H1 (cell line): ENCODE measurements around the gene FGGY. TPM values are rescaled to one million over a fixed set of nuclear protein-coding genes. Genes with fewer than 3 reads are reported as not detected.

Experiments
- CTCF ChIA-PET: fragments of 300-600 bp; sonication (Branson Sonifier 250); formaldehyde crosslinking; loops from one replicate; lab custom pipeline; 2021; ENCODE audit not compliant: partially characterized antibody; lab: Charles Lee
- POLR2A ChIA-PET: fragments of 300-600 bp; sonication (Branson Sonifier 250); formaldehyde crosslinking; loops from one replicate; lab custom pipeline; 2021; ENCODE audit warnings: inconsistent platforms; ENCODE audit not compliant: partially characterized antibody; lab: Charles Lee
- DNase-seq, 2 experiments: peaks; one replicate each; pipeline versions ENCODE4 v3.0.0 to v3.0.0-alpha.2; 2010 to 2022; ENCODE audit warnings: low spot score in 2 of 2, low read depth in 1 of 2, mixed read lengths in 1 of 2
- FAIRE-seq: peaks from 2 replicates; lab custom pipeline; 2011; peaks lifted over from hg19 to GRCh38; lab: Jason Lieb, UNC
- H2AFZ ChIP-seq: 2 replicates; pipeline ENCODE4 v1.8.1; 2012; ENCODE audit warnings: low read length, inconsistent platforms
- H2AK5ac ChIP-seq: 2 replicates; pipeline ENCODE4 v1.6.1; 2013; ENCODE audit warnings: low read depth, low read length
- H2BK120ac ChIP-seq: replicated peaks from 2 replicates; pipeline ENCODE3; 2013; ENCODE audit warnings: low read depth, low read length, inconsistent platforms
- H2BK12ac ChIP-seq: 2 replicates; pipeline ENCODE4 v1.6.1; 2013; ENCODE audit warnings: low read depth, low read length
- H2BK15ac ChIP-seq: 2 replicates; pipeline ENCODE4 v1.6.1; 2013; ENCODE audit warnings: low read length
- H2BK20ac ChIP-seq: 2 replicates; pipeline ENCODE4 v1.6.1; 2013; ENCODE audit warnings: low read length
- H2BK5ac ChIP-seq: 2 replicates; pipeline ENCODE4 v1.6.1; 2013; ENCODE audit warnings: low read depth, low read length
- H3K14ac ChIP-seq: 2 replicates; pipeline ENCODE4 v1.6.1; 2013; ENCODE audit warnings: inconsistent platforms; ENCODE audit not compliant: insufficient read length
- H3K18ac ChIP-seq: 2 replicates; pipeline ENCODE4 v1.6.1; 2013; ENCODE audit warnings: low read length; ENCODE audit errors: extremely low read depth
- H3K23ac ChIP-seq: 2 replicates; pipeline ENCODE4 v1.6.1; 2013; ENCODE audit warnings: inconsistent platforms; ENCODE audit not compliant: insufficient read length
- H3K23me2 ChIP-seq: 2 replicates; pipeline ENCODE4 v1.6.1; 2013; ENCODE audit warnings: low read depth, low read length
- H3K27ac ChIP-seq: 2 replicates; pipeline ENCODE4 v1.6.1; 2011; ENCODE audit warnings: low read depth, low read length, inconsistent platforms
- H3K27me3 ChIP-seq, 4 experiments: replicated peaks in 1 of 4; 1 replicate in 1 of 4; 2 replicates in 3 of 4; pipeline versions ENCODE4 v1.6.1 to v1.8.1; 2011 to 2013; ENCODE audit warnings: low read length in 3 of 4, mild to moderate bottlenecking in 3 of 4, inconsistent platforms in 2 of 4, mixed read lengths in 2 of 4, moderate library complexity in 1 of 4; ENCODE audit not compliant: control insufficient read depth in 3 of 4, insufficient read depth in 3 of 4; ENCODE audit errors: extremely low read depth in 1 of 4
- H3K36me3 ChIP-seq, 4 experiments: 2 replicates each; pipeline versions ENCODE4 v1.6.1 to v1.8.1; 2011 to 2013; ENCODE audit warnings: mild to moderate bottlenecking in 4 of 4, low read length in 3 of 4, moderate library complexity in 2 of 4, control low read depth in 1 of 4, inconsistent platforms in 1 of 4; ENCODE audit not compliant: insufficient read depth in 4 of 4, control insufficient read depth in 2 of 4
- H3K4ac ChIP-seq: replicated peaks from 2 replicates; pipeline ENCODE3; 2013; ENCODE audit warnings: low read length, low read depth, mixed read lengths, inconsistent platforms; ENCODE audit not compliant: insufficient read length
- H3K4me1 ChIP-seq, 4 experiments: replicated peaks in 1 of 4; 1 replicate in 1 of 4; 2 replicates in 3 of 4; pipeline versions ENCODE4 v1.6.1 to v1.8.1; 2011 to 2013; ENCODE audit warnings: low read length in 3 of 4, inconsistent platforms in 2 of 4, mixed read lengths in 1 of 4; ENCODE audit not compliant: insufficient read depth in 4 of 4, control insufficient read depth in 3 of 4
- H3K4me2 ChIP-seq, 2 experiments: 2 replicates each; pipeline versions ENCODE4 v1.6.1 to v1.8.1; 2011 to 2013; ENCODE audit warnings: low read depth in 2 of 2, low read length in 2 of 2, control low read depth in 1 of 2, inconsistent platforms in 1 of 2, mild to moderate bottlenecking in 1 of 2; ENCODE audit not compliant: insufficient read depth in 1 of 2
- H3K4me3 ChIP-seq, 4 experiments: fragments of 200-600, 300-600 bp in 1 of 4; sonication (generic), shearing (Covaris generic), sonication (Bioruptor Twin) in 1 of 4; 2 replicates each; pipeline versions ENCODE4 v1.5.1 to v1.8.1; 2011 to 2016; ENCODE audit warnings: low read length in 4 of 4, low read depth in 3 of 4, control low read depth in 2 of 4, inconsistent platforms in 2 of 4, mild to moderate bottlenecking in 2 of 4, mixed read lengths in 1 of 4, moderate library complexity in 1 of 4; ENCODE audit not compliant: insufficient read depth in 2 of 4; ENCODE audit errors: extremely low read depth in 1 of 4
- H3K56ac ChIP-seq: replicated peaks from 2 replicates; pipeline ENCODE3; 2013; ENCODE audit warnings: low read depth, mild to moderate bottlenecking, mixed read lengths, low read length, inconsistent platforms; ENCODE audit not compliant: insufficient read length
- H3K79me1 ChIP-seq: 2 replicates; pipeline ENCODE4 v1.6.1; 2013; ENCODE audit warnings: low read depth, low read length, control low read depth
- H3K79me2 ChIP-seq, 2 experiments: 2 replicates each; pipeline versions ENCODE4 v1.6.1 to v1.8.1; 2012 to 2013; ENCODE audit warnings: low read length in 2 of 2, mild to moderate bottlenecking in 2 of 2, inconsistent platforms in 1 of 2; ENCODE audit not compliant: insufficient read depth in 2 of 2, control insufficient read depth in 1 of 2
- H3K9ac ChIP-seq, 4 experiments: replicated peaks in 1 of 4; 1 replicate in 1 of 4; 2 replicates in 3 of 4; pipeline versions ENCODE4 v1.6.1 to v1.8.1; 2011 to 2013; ENCODE audit warnings: low read depth in 3 of 4, low read length in 3 of 4, control low read depth in 2 of 4, mild to moderate bottlenecking in 2 of 4, moderate library complexity in 2 of 4, inconsistent platforms in 1 of 4; ENCODE audit errors: extremely low read depth in 1 of 4
- H3K9me3 ChIP-seq, 2 experiments: 2 replicates each; pipeline versions ENCODE4 v1.6.1 to v1.8.1; 2012 to 2013; ENCODE audit warnings: mild to moderate bottlenecking in 2 of 2, moderate library complexity in 2 of 2, control low read depth in 1 of 2, inconsistent platforms in 1 of 2, low read depth in 1 of 2, low read length in 1 of 2, mixed read lengths in 1 of 2; ENCODE audit not compliant: insufficient read depth in 2 of 2
- H4K20me1 ChIP-seq, 2 experiments: replicated peaks in 1 of 2; 2 replicates each; pipeline versions ENCODE3 to v1.8.1; 2011 to 2013; ENCODE audit warnings: inconsistent platforms in 2 of 2, low read length in 2 of 2, mild to moderate bottlenecking in 1 of 2; ENCODE audit not compliant: insufficient read depth in 2 of 2, control insufficient read depth in 1 of 2
- H4K5ac ChIP-seq: 2 replicates; pipeline ENCODE4 v1.6.1; 2013; ENCODE audit warnings: low read length, low read depth, mixed read lengths, inconsistent platforms; ENCODE audit not compliant: insufficient read length
- H4K8ac ChIP-seq: 2 replicates; pipeline ENCODE4 v1.8.0; 2013; ENCODE audit warnings: mild to moderate bottlenecking, moderate library complexity, low read length, inconsistent platforms; ENCODE audit not compliant: insufficient read depth; ENCODE audit errors: extremely low read depth
- H4K91ac ChIP-seq: replicated peaks from 2 replicates; pipeline ENCODE3; 2013; ENCODE audit warnings: low read length, mixed read lengths, inconsistent platforms; ENCODE audit not compliant: insufficient read length
- CBX8 ChIP-seq: fragments of 300-800, 300-1000 bp; sonication (generic); IDR thresholded peaks from 2 replicates; pipeline ENCODE4 v1.7.1; 2016; ENCODE audit warnings: low read depth, low read length, borderline replicate concordance
- EGR1 ChIP-seq: IDR thresholded peaks from 2 replicates; pipeline ENCODE4 v1.6.1; 2011; ENCODE audit warnings: low read depth, low read length, borderline replicate concordance
- KDM4A ChIP-seq: IDR thresholded peaks from one replicate; pipeline ENCODE4 v1.7.1; 2012; ENCODE audit warnings: low read depth, mild to moderate bottlenecking, moderate library complexity, low read length, inconsistent platforms; ENCODE audit not compliant: severe bottlenecking
- RAD21 ChIP-seq, 2 experiments: IDR thresholded peaks in 1 of 2; conservative IDR thresholded peaks in 1 of 2; 2 replicates each; pipeline ENCODE4 v1.6.1; 2011; ENCODE audit warnings: low read depth in 2 of 2, low read length in 2 of 2, improper control_type of control experiment in 1 of 2, inconsistent platforms in 1 of 2, mild to moderate bottlenecking in 1 of 2, moderate library complexity in 1 of 2
- SP2 ChIP-seq: IDR thresholded peaks from 2 replicates; pipeline ENCODE4 v1.6.1; 2012; ENCODE audit warnings: mild to moderate bottlenecking, low read length, inconsistent platforms
- TBP ChIP-seq: IDR thresholded peaks from 2 replicates; pipeline ENCODE4 v1.6.1; 2011; ENCODE audit warnings: low read depth, low read length, improper control_type of control experiment
- WGBS, 2 experiments: shearing (Covaris generic) in 1 of 2; methylation state at CpG; one replicate each; pipeline versions ENCODE4 v1.1.6 to v1.1.7; 2013 to 2015; ENCODE audit warnings: low lambda C conversion rate in 2 of 2, mixed read lengths in 2 of 2, inconsistent platforms in 1 of 2, low coverage in 1 of 2, missing lambda C conversion rate in 1 of 2; ENCODE audit not compliant: insufficient replicate concordance in 2 of 2, insufficient coverage in 1 of 2, insufficient read length in 1 of 2; ENCODE audit errors: extremely low coverage in 1 of 2, missing lambda C conversion rate in 1 of 2; 5-methylcytosine and 5-hydroxymethylcytosine counted together
- polyA plus RNA-seq, 7 experiments: library from polyadenylated mRNA; depleted of rRNA in 3 of 7; stranded (reverse) in 5 of 7; unstranded in 2 of 7; fragments of >200 nt in 5 of 7; fragments of 200-250 nt in 2 of 7; gene quantifications; 1 replicate in 5 of 7; 2 replicates in 1 of 7; 4 replicates in 1 of 7; pipeline versions ENCODE4 v1.2.1 to v1.2.3, GENCODE V29; 2011 to 2013; ENCODE audit warnings: missing spikeins in 2 of 7, mixed read lengths in 2 of 7
- total RNA-seq: library from RNA; stranded (reverse); fragmentation: NEBNext Ultra II Directional; extraction: Animal tissue kit (Norgen Biotek cat#: 25700); gene quantifications from 2 replicates; pipeline ENCODE4 v1.2.1, GENCODE V29; 2021

FGGY gene
- total and polyA plus RNA-seq, 2 of the 8 experiments (the other 6 are each of a cell fraction or from before 2014, with no cell fraction given) = 10.3 to 12.5 TPM

GRCh38 chr1:59340411-59341307 lies 43.8 kb downstream of the FGGY start:
- Histone ChIP-seq H3K4ac (no peak overlapping the region), H2BK120ac (no peak overlapping the region), H2BK15ac (no peak overlapping the region), H2AK5ac (no peak overlapping the region), H3K18ac (no peak overlapping the region), H3K14ac (no peak overlapping the region), H4K91ac (no peak overlapping the region), H3K27ac (no peak overlapping the region), H3K23me2 (no peaks in the 10 kb centered on the region), H2BK20ac (no peak overlapping the region), H2AFZ (no peak overlapping the region), H3K27me3 (no peaks in the 10 kb centered on the region), H3K79me2 (no peaks in the 10 kb centered on the region), H3K4me3 (no peak overlapping the region), H3K4me1 (no peaks in the 10 kb centered on the region), H3K9me3 (no peaks in the 10 kb centered on the region), H4K20me1 (no peaks in the 10 kb centered on the region), H3K23ac (no peak overlapping the region), H3K4me2 (no peak overlapping the region), H3K56ac (no peak overlapping the region), H2BK12ac (no peak overlapping the region), H2BK5ac (no peak overlapping the region), H3K36me3 (no peaks in the 10 kb centered on the region), H3K79me1 (no peaks in the 10 kb centered on the region), H3K9ac (no peak overlapping the region), H4K8ac (no peak overlapping the region), H4K5ac (no peak overlapping the region)
- ChIA-PET CTCF (interaction anchor here (0.6 kb wide), 1 partner anchor 30 kb away, joined by 3 read pairs; no protein-coding TSS in a partner anchor), POLR2A (no interaction called here)
- TF ChIP-seq EGR1 = no peak
- no peak for TF ChIP-seq KDM4A
- no peak for TF ChIP-seq TBP
- no peak for TF ChIP-seq RAD21 (IDR thresholded peaks at IDR 0.05 in 1 of 2, conservative IDR thresholded peaks at IDR 0.05 in 1 of 2; ENCODE audit: low read depth in 2 of 2, low read length in 2 of 2)
- TF ChIP-seq CBX8 = no peak
- TF ChIP-seq SP2 = no peak
- 89% methylated on average over 5 of the region's 5 CpGs; no CpG with 5 or more reads in 1 of the 2 experiments for WGBS, 2 experiments
- DNase-seq (no peak), FAIRE-seq (no peak)
